GM19238 (cell line): ENCODE measurements around the gene C10orf95.
A peak's percentile ranks its signal among the peaks of the same experiment; 100 is the strongest.

ENCODE experiments used
- DNase-seq: peaks from one replicate; pipeline ENCODE4 v3.0.0; 2011; ENCODE audit warnings: low spot score; ENCODE audit not compliant: insufficient read length

C10orf95 gene

GRCh38 chr10:102434394-102435132 lies 16.8 kb downstream of the C10orf95 start:
- DNase-seq, result no peak

GRCh38 chr10:102433619-102434046 lies 17.7 kb downstream of the C10orf95 start:
- no peak for DNase-seq

- peak; percentile 92 for DNase-seq
Observed at GRCh38 chr10:102432162-102432950, 19.0 kb downstream of the C10orf95 start, which contains the start of gene CUEDC2. CUEDC2 (minus strand) TSS chr10:102432574; CDS start chr10:102425188, 7,386 bp downstream.

- DNase-seq, result no peak
Observed at GRCh38 chr10:102431452-102432124, 19.8 kb downstream of the C10orf95 start.

- no peak for DNase-seq
Observed at GRCh38 chr10:102429468-102429867, 21.9 kb downstream of the C10orf95 start.

- no peak for DNase-seq
Observed at GRCh38 chr10:102426803-102427287, 24.5 kb downstream of the C10orf95 start.

GRCh38 chr10:102425444-102425843 lies 25.9 kb downstream of the C10orf95 start:
- no peak for DNase-seq

- DNase-seq, result no peak
Observed at GRCh38 chr10:102424916-102425315, 26.4 kb downstream of the C10orf95 start.

- DNase-seq, result no peak
Observed at GRCh38 chr10:102424145-102424544, 27.2 kb downstream of the C10orf95 start.

- DNase-seq, result no peak
Observed at GRCh38 chr10:102423372-102423968, 27.9 kb downstream of the C10orf95 start.

- DNase-seq, result peak; percentile 2
Observed at GRCh38 chr10:102422545-102423129, 28.7 kb downstream of the C10orf95 start.

GRCh38 chr10:102421757-102422512 lies 29.4 kb downstream of the C10orf95 start:
- DNase-seq, result peak; percentile 16

GRCh38 chr10:102421507-102421756 lies 29.9 kb downstream of the C10orf95 start:
- no peak for DNase-seq

- peak; percentile 97 for DNase-seq
Observed at GRCh38 chr10:102420714-102421506, 30.4 kb downstream of the C10orf95 start, which contains the start of gene FBXL15. FBXL15 (plus strand) TSS chr10:102420836; CDS start chr10:102421130, 294 bp downstream.

GRCh38 chr10:102420181-102420713 lies 31.1 kb downstream of the C10orf95 start:
- DNase-seq, result no peak

GRCh38 chr10:102419269-102420180 lies 31.8 kb downstream of the C10orf95 start:
- no peak for DNase-seq

- no peak for DNase-seq
Observed at GRCh38 chr10:102418622-102419268, 32.6 kb downstream of the C10orf95 start, which contains the start of gene PSD. PSD (minus strand) TSS chr10:102418785; CDS start chr10:102417038, 1,747 bp downstream.

GRCh38 chr10:102416695-102417094 lies 34.6 kb downstream of the C10orf95 start:
- DNase-seq, result no peak
